GM19351 (cell line): Measurements from ENCODE around the gene ALX4.

Experiments used
- ATAC-seq: cut with Tn5 transposase; IDR thresholded peaks from one replicate; pipeline ENCODE4 v1.9.1; 2021; ENCODE audit warnings: mild to moderate bottlenecking, moderate library complexity; ENCODE audit not compliant: unreplicated experiment

Gene ALX4

DNA sequence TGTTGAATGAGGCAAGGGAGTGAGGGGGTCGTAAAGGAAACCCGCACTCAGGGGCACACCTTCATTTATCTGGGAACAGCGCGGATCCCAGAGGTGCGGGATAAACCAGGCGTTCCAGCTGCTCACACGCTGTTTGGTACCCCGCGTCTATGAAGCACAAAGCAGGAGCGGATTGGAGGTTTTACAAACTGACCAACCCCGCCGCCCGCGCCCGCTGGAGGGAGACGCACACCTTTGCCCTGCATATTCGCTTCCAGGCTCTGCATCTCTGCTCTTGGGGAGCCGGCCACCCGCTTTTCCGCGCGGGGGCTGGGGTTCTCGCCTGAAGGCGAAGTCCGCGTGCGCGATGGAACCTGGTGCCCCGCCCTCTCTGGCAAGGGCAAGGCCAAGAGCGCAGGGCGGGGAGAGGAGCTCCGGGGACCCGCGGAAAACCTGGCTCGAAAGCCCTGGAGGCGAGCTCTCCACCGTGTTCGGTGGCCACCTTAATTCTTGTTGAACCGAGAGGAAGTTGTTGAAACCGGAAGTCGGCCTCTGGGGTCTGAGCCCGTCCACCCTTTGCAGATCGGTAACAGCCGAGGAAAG lies 6.8 kb upstream of the ALX4 start:
- ATAC-seq, result no peak

DNA sequence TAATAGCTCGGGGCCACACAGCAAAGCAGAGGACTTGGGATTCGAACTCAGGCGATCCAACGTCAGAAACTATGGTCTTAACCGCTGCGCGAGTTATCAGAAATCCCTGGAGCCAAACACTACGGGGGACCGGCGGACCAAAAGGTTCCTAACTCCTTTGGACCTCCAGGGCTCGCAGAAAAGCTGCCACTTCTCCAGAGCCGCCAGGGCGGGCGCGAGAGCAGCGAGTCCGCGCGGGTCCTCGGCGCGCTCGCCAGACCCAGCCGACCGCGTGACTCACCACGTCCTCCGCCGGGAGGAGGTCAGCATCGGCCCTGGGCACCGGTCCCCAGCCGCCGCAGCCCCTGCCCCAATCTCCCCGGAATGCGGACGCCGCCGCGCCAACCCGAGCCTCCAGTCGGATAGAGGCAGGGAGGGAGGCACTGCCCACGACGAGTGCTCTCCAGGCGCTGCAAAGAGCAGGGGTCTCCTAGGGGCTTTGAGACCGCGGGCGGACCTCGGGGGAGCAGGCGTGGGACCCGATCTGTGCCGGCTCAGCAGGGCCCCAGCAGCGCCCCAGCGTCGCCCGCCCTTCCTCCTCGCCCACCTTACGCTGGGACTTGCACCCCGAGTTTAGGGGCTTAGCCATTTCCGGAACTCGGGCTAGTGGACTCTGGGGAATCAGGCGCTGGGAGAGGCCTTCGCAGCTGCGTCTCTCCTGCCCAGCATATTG lies 6.2 kb upstream of the ALX4 start:
- ATAC-seq, result no peak

DNA sequence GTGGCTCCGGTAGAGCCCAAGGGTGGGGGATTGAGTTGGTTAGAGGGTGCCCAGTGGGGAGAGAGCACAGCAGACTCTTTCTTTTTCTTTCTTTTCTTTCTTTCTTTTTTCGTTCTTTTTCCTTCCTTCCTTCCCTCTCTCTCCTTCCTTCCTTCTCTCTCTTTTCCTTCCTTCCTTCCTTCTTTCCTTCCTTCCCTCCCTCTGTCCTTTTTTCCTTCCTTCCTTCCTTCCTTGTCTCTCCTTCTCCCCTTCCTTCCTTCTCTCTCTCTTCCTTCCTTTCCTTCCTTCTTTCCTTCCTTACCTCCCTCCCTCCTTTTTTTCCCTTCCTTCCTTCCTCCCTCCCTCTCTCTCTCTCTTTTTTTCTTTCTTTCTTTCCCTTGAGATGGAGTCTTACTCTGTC lies 4.8 kb upstream of the ALX4 start:
- ATAC-seq, result no peak

DNA sequence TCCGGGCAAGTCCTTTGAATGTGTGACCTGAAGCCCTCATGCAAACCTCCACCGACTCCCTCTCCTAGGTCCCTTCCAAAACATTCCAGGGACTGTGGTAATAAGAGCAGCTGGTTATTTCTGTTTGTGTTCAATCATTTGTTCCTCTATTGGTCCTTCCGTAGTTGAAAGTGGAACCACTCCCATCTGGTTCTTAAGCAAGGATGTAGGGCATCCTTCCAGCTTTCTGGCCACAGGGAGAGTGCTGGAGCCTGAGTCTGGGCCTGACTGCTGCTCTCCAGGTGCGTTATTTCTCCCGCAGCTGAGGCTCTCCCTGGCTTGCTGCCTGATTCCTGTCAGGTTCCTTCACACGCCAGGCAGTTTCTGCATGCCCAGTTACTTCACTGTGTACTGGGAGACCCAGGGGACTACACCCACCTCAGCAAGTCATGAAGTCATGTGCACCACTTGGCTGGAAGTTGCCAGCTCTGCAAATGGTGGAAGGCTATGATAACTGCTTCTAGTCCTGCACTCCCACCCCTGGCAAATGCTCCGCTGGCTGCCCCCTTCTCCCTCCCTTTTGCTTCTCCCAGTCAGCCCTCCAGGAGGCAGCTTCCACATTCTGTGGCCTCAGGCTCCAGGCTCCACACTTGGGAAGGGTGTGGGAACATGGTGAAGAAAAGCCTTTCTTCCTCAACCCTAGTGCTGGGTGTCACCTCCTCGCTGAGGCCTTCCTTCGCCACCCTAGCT lies 4.0 kb upstream of the ALX4 start:
- no peak for ATAC-seq

DNA sequence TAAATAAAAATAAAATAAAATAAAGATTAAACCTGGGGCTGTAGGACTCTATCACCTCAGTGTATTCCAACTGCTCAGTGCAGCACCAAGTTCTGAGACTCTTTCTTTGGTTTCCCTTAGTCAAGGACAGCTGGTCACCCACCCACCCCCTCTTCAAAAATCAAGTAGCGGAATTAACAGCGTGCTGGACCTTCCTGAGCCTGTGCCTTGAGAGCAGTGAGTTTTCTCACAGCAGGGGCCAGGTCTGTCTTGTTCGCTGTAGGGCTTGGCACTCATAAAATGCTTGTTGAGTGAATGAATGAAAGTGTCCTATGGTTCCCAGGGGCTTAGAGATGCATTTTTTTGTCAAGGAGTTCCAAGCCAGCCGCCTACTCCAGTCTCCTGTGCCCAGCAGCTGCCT lies 2.9 kb upstream of the ALX4 start:
- no peak for ATAC-seq

DNA sequence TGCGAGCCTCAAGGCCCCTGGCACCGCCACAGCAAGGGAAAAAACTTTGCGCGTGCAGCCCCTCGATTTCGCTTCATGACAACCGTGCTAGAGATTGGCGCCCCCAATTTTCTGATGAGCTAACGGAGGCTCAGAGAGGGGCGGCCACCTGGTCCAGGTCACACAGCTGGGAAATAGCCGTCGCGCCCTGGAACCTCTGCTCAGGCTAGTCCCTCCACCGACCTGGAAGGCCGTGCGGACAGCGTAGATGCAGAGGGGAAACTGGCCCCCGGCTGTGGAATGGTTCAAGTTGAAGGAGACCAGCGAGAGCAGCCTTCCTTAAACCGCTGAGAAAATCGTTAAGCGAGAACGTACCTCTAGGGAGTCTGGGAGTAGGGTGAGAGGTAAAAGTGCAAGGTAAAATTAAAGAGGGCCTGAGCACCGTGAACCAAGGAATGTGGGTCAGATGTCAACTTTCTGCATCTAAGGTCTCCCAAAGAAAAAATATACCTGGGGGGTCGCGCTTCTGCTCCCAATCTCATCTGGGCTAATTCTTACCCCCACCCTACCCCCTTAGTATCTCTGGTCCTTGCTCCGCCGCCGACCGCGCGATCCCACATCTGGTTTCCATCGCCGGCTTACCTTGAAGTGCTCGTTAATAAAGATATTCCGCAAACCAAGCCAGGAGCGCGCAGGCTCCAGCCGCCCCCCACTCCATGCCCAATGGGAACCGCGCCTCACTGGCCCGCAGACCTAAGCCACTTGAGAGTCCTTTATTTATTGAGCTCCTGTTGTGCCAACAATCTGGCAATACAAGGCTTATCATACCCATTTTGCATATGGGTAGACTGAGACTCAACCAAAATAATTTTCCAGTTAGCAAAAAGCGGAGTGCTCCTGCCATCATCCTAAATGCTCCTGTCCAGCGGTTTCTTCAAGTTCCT lies 1.7 kb upstream of the ALX4 start:
- no peak for ATAC-seq

DNA sequence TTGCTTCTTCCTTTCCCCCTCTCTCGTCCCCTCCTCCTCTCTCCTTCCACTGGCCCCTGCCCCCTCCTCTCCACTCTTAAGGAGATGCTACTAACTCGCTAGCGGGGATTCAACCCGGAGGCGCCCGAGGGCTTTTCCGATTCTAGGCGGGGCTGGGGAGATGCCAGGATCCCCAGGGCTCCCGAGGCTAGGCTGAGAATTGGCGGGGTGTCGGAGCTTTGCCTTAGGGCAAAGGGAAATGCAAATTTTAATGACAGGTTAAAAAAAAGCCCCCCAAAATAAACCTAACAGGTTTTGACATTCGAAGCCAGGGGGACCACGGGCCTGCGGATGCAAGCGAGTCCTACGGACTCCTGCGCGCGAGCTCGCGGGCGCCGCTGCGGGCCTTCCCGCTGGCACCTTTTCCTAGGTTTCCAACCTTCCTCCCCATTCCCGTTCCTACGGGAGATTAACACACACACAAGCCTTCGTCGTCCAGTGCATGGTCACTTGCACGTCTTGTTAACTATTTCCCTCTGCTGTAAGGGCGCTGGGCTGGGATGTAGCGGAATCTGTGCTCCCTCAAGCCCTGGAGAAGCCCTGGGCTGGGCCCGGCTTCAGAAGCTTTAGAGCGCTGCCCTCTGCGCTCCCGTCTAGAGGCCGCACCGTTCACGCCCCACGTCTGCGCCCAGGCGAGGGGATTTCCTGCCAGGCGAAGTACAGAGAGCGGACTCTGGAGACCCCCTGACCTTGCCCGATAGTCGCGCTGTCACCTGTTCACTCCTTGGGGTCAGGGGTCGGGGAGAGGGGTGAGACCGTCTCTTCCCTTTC lies 729 bp upstream of the ALX4 start:
- no peak for ATAC-seq

DNA sequence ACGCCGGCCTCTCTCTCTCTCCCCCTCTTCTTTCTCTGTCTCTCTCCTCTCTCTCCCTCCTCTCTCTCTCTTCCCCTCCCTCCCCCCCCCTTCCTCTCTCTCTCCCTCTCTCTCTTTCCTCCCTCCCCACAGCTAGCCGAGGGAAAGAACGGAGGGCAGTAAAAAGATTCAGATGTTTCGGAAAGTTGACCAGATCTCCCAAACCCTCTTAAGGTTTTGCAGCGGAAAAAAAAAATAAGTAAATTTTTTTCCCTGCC lies 195 bp upstream of the ALX4 start:
- ATAC-seq, result no peak

DNA sequence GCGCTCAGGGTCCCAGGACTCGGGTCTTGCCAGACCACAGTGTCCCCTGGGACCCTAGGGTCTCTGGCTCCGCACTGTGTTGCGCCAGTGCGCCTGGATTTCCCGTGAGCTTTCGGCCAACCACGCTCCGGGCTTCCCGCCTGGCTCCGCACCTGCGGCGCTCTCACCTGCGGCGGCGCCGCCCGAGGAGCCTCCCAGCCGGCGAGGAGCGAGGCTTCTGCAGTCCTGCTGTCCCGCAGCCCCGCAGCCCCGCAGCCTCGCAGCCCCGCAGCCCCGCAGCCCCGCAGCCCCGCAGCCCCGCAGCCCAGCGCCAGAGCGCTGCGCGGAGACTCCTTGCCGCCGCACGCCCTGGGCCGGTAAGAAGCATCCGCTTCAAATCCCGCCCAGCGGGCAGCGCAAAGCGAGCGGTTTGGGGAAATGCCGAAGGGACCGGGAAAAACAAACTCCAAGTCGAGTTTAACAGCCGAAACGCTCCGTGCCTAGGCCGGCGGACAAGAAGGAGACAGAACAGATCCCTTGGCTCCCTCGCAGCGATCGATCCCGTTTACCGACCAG lies 939 bp downstream of the ALX4 start:
- no peak for ATAC-seq

DNA sequence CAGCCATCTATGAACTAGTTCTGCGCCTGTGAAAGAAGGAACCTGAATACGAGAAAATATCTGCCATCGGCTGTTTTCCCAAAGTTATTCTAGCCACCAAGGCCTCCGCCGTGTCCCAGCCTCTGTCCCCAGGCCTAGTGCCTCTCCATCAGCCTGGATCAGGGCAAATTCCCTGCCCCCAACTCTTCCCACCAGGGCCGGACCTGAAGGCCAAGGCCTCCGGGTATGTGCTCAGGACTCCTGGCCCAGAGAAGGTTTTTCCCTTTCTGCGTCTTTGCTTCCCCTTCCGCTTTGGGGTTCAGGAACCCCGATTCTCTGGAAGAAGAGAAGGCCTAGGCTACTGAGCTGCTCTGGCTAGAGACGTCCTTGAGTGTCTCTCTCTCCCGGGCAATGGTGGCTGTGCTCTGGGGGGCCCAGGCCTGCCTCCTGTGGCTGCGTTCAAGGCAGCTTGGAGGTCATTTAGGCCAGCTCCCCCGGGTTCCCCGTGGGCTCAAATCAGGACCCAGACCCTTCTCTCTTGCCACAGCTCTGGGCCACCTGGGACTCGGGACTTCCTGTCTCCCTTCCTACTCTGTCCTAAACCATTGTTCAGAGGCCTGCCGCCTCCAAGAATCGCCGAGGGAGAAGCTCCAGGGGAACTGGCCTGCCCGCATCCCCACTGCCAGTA lies 1.6 kb downstream of the ALX4 start:
- no peak for ATAC-seq

DNA sequence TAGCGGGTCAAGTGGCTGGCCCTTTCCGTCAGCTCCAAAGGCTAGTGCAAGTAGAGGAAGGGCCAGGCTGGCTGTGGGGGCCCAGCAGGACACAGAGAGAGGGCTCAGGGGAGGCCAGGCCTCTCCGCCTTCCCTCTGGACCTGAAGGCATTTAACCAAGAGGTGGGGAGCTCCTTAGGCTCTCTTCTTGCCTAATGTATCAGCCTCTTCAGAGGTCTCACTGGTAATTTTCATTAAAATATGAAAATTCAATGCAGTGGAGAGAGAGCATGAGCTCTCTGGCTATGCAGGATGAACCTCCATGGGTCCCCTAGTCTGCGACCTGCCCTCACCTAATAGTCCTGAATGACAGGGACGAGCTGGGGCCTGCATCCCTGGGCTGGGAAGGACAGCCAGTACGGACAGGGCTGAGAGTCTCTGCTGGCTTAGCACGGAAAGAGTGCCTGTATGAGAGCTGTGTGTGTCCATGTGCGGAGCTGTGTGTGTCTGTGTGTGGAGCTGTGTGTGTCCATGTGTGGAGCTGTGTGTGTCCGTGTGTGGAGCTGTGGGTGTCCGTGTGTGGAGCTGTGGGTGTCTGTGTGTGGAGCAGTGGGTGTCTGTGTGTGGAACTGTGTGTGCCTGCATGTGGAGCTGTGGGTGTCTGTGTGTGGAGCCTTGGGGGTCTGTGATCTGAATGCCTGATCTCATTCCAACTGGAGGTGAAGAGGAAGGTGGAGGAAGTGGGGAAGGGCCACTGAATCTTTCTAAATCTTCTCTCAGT lies 2.4 kb downstream of the ALX4 start:
- ATAC-seq, result no peak

DNA sequence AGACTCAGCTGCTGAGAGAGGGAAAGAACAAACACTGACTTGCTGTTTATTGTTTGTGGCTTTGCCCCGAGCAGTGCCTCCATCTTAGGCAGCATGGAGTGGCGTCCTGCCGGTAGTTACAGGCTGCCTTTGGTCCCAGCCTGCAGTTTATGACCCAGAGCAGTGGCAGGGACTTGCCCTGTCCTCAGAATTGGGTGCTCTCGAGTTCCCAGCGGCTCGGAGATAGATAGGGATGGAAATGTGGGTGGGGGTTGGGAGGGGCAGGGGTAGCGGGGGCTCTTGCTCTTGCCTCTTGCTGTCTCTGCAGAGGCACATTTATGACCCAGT lies 3.1 kb downstream of the ALX4 start:
- ATAC-seq, result no peak

DNA sequence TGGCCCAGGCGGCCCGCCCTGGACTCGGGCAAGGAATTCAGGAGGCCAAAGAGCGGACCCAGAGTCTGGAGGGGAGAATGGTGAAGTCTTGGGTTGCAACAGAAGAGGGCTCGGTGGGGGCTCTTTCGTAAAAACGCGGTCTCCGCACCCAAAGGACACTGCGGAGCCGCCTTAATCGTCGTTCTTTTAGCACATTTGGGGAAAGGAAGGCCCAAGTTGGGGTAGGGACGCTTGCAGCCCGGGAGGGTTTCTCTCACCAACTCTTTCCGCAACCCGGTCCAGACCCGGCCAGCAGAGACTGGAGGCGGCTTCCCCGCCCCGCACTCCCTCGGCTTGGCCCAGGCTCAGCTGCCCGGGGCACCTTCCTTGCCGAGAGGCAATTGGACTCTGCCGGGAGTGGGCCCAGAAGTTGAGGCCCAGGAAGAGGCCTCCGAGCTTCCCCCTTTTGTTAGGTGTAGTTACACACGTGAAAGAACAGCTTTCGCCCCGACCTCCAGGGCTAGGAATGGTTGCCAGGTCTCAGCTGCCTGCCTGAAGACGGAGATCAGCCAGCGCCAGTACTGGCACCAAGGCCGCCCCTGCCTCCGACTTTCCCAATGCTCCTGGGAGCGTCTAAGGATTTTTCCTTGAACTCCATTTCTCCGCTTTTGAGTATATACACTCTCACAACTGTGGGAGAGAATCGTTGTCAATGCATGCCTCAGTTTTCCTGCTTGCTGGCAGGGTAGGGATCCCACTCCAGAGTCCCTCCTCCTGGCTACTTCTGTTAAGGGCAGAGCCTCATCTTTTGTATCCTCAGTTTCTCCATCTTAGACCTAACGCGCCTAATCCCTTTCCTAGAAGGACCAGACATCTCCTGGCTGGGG lies 3.7 kb downstream of the ALX4 start:
- ATAC-seq, result no peak

DNA sequence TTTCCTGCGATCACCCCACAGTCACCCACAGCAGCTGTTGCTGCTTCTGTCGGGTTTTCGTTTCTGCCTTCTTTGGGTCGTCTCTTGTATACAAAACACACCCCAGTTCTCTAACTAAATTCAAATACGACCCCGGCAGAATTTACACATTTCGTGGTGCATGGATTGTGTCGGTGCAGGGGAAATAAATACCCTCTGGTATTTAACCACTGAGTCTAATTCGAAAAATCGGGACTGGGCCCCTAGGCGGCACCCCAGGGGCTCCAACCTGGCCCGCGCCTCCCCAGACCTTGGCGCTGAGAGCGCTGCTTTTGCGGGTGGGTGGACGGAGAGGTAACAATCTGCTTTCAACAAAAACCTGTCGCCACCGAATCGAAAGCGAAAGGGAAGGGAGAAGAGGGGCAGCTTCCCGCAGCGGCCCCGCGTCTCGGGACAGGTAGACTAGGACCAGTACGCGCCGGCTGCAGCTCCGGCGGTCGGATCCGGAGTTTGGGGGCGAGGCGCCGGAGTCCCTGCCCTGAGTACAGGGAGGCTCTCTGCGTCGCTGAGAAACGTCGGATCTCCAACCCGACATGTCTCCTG lies 4.4 kb downstream of the ALX4 start:
- no peak for ATAC-seq

DNA sequence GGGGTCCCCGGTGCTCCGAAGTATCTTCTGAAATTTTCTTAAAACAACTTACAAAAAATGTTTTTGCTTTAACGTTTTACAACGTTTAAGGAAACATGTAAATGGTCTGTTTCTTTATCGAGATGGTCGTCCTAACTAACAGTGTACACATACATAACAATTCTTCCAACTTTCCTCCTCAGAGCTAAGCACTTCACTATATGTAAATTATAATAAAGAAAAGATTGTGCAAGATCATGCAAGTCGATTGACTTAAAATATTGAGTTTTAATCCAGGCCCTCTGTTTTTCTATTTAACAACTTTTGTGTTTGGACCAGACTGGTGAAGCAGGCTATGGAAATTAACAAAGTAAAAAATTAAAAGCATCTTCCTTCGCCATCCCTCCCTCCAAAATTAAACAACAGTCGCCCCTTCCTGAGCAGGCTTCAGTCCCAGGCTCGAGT lies 4.9 kb downstream of the ALX4 start:
- ATAC-seq, result no peak

DNA sequence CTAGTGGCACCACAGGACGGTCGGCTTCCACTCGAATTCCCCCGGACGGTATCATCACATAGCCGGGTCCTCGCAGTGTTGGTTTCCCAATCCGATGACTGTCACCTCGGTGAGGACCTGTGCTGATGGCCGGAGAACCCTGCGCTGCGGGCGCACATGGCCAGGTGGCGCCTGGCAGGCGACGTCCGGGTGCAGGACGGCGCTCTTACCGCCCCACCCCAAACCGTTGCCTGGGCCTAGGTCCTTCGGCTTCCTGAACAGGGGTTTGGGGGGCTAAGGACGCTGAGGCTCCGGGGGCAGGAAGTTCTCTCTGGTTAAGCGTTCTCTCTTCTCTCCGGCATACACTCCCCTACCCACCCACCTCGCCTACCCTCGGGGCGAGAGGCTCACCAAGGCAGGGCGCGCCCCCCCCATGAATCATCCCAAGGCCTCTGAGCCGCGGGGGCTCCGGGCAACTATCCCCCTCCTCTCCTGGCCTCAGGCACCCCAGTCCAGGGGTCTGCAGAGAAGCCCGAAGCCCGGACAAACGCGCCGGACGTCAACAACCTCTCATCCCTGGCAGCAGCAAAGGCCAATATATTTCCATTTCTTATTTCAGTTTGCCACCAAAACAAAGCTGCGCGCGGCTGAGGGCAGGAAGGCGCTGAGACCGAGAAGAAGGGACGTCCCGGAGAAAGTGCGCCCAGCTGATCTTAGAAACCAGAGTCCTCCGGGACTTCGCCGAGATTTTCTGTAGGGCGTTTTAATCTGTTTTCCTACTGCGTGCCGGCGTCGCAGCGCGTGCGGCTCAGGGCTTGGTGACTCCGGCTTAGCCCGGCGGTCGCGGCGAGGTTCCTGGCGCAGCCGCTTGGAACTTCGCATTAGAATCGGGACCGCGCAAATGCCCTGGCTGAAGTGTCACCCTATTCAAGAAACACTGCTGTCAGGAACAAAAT lies 5.6 kb downstream of the ALX4 start:
- no peak for ATAC-seq

DNA sequence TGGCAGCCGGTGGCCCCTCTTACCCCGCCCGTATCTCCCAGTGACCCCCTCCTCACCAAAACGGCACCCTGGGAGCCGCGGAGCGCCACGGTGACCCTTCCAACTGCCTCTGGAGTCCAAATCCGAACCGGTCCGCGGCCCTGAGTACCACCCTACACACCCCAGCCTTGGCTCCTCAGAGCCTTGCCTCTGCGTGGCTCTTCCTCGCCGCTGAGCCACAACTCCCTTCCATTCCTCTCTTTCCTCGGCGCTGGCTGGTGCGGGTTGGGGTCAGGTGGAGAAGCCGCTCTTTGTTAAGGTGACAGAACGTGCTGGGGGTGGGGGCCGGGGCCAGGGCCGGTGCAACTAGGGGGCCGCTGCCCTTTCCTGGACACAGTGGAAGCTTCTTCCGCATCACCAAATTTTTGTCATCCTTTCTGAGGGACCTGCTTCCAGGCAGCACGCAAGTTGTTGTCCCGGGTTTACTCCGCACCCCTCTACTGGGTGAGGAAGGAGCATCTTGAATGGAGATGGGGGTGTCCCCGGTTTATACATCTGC lies 6.5 kb downstream of the ALX4 start:
- no peak for ATAC-seq
